ELR (cell line): ENCODE data around the gene FNDC4.
"Not testable (repeated sequence)": the region's sequence is repeated elsewhere in the genome, so short reads cannot be mapped to it uniquely, and the experiment has no call there.

Source experiments
- DNase-seq: peaks from one replicate; pipeline ENCODE4 v3.0.0-alpha.2; 2015; ENCODE audit warnings: low read depth

FNDC4 gene, protein sequence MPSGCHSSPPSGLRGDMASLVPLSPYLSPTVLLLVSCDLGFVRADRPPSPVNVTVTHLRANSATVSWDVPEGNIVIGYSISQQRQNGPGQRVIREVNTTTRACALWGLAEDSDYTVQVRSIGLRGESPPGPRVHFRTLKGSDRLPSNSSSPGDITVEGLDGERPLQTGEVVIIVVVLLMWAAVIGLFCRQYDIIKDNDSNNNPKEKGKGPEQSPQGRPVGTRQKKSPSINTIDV

DNA sequence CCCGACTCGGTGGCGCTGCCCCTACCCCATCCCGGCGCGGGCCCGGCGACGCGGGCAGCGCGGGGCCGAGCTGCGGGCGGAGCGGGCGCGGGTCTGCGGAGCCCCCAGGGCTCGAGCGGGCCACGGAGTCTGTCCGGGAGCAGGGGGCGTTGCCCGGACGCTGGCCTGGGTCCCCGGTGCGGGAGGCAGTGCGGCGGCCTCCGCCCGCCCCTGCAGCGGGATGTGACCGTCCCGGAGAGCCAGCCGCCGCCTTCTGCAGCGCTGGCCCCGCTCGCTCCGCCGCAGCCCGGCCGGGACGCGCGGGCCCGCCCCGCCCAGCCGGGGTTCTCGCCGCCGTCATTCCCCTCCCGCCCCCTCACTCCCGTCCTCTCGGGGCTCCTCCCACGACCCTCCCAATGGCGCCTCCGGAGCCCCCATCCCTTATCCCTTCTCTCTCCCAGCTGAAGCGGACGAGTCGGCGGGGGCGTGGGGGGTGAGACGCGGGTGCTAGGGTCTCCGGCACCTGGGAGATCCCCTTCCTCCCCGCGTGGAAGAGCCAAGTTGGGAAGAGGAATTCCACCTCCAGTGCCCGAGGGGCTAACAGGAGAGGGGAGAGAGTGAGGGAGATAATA, at the start of gene FNDC4:
Gene FNDC4, minus strand, starts transcription at position 257 of the 611 bp plus-strand sequence. CDS start 521 bp downstream, outside the sequence.
- peak; percentile 40 for DNase-seq

DNA sequence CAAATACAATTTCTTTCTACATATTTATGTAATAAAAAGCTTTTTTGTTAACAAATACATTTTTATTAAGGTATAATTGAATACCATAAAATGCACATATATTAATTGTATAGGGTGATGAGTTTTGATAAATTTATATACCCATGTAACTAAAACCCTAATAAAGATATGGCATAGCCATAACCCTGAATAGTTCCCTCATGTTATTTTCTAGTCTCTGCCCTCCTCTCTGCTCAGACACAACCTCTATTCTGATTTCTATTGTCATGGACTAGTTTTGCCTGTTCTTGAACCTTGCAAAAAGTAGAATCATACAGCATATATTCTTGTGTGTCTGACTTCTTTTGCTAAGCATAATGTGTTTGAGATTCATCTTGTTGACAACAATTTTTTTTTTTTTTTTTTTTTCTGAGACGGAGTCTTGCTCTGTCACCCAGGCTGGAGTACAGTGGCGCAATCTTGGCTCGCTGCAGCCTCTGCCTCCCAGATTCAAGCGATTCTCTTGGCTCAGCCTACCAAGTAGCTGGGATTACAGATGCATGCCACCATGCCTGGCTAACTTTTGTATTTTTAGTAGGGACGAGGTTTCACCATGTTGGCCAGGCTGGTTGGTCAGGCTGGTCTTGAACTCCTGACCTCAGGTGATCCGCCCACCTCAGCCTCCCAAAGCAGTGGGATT, 49.3 kb upstream of the FNDC4 start:
- no peak for DNase-seq

DNA sequence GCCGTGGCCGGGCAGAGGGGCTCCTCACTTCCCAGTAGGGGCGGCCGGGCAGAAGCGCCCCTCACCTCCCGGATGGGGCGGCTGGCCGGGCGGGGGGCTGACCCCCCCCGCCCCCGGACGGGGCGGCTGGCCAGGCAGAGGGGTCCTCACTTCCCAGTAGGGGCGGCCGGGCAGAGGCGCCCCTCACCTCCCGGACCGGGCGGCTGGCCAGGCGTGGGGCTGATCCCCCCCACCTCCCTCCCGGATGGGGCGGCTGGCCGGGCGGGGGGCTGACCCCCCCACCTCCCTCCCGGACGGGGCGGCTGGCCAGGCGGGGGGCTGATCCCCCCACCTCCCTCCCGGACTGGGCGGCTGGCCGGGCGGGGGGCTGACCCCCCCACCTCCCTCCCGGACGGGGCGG, 44.6 kb upstream of the FNDC4 start:
- not testable (repeated sequence) for DNase-seq

DNA sequence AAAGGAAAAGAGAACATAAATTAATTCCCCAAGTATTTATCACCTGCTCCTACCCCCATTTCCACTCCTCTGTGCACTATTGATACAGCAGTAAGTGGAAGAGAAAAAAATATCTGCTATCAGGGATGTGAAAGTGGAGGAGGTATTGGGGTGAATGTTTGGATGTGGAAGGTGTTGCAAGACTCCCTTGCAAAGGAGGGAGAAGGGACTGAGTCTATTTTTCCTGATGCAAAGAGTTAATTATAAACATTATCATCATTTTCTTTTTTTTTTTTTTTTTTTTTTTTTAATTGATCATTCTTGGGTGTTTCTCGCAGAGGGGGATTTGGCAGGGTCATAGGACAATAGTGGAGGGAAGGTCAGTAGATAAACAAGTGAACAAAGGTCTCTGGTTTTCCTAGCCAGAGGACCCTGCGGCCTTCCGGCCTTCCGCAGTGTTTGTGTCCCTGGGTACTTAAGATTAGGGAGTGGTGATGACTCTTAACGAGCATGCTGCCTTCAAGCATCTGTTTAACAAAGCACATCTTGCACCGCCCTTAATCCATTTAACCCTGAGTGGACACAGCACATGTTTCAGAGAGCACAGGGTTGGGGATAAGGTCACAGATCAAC, 43.9 kb upstream of the FNDC4 start:
- DNase-seq = not testable (repeated sequence)

DNA sequence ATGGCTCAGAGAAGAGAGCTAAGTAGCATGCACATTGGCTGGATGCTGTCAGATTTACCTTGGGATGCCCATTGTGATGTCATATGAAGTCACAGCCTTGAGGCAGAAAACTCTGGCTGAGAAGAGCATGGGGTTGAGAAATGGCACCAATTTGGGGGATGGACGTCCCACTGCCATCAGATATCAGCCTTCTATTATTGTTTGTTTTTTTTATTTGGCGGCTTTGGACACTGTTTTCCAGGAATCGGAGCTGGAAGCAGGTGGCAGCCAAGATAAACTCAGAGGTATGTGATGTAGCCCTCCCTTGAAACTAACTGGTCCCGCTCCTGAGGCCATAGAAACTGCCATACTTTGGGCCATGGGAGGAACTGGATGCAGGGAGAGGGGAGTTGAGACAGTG, 42.3 kb upstream of the FNDC4 start:
- DNase-seq = no peak

DNA sequence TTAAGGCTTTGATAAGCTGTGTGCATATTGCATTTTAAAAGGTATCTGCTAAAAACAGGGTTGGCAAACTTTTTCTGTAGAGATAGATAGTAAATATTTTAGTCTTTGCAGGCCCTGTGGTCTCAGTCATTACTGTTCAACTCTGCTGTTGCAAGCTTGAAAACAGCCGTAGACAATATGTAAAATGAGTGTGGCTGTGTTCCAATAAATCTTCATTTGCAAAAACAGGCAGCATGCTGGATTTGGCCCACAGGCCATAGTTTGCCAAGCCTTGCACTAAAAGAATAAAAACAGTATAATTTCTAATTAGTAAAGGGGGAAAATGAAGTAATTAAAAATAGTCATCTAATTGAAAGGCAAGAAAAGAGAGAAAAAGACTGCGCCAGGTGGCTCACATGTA, 37.0 kb upstream of the FNDC4 start:
- no peak for DNase-seq

DNA sequence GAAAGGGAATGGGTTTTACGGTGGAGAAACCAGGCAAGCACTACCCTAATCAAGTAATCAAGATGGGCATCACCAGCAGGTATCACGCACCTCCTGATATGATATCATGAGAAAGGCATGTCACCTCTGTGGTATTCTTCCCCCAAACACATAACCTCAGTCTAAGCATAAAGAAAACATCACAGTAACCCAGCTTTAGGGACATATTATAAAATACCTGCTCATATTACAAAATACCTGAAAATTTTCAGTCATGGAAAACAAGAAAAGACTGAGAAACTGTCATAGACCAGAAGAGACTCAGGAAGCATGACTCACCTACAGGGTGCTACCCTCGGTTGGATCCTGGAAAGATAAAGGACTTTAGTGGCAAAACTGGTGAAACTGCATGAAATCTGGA, 32.2 kb upstream of the FNDC4 start:
- peak; percentile 51 for DNase-seq

DNA sequence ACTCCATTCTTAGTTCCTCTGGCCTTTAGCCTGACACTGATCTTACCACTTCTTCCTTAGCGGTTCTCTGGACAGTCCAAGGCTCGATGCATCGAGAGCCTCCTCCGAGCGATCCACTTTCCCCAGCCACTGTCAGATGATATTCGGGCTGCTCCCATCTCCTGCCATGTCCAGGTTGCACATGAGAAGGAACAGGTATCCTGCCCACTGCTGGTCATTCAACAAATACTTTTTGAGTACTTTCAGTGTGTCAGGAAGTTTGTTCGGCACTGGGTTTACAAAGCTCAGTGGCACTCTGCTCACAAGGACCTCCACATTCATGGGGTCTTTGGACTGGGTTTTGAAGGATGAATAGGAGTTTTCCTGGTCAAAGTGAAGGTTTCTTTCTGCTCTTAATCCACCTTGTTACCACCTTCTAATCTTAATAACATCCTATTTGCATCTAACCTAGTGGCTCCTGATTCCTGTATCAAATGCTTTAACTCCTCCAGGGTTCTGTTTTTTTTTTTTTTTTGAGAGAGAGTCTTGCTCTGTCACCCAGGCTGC, 27.5 kb upstream of the FNDC4 start:
- no peak for DNase-seq

DNA sequence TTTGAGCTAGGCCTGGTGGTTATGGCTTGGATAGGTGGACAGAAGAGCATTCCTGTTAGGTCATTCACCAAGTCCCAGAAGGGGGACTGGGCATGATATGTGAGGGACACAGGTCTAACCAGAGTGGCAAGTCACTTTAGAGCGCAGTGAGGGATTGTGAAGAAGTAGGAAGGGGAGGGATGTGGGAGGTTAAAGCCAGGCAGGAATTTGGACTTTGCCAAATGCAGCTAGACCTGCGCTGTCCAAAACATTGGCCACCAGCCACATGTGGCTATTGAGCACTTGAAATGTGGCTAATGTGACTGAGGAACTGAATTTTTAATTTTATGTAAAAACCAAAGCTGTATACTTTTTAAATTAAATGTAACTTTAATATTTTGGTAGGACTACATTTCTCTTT, 25.3 kb upstream of the FNDC4 start:
- DNase-seq = no peak

DNA sequence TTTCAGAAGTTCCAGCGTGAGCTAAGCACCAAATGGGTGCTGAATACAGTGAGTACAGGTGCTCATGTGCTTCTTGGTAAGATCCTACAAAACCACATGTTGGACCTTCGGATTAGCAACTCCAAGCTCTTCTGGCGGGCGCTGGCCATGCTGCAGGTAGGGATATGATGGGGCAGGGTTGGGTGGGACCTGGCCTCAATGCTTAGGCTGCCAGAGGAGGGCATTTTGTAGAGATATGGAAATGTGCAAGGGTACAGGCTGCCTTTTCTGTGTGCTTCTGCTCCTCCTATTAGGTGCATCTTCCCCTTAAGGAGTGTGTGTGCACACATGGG, 23.7 kb upstream of the FNDC4 start:
- DNase-seq = no peak

DNA sequence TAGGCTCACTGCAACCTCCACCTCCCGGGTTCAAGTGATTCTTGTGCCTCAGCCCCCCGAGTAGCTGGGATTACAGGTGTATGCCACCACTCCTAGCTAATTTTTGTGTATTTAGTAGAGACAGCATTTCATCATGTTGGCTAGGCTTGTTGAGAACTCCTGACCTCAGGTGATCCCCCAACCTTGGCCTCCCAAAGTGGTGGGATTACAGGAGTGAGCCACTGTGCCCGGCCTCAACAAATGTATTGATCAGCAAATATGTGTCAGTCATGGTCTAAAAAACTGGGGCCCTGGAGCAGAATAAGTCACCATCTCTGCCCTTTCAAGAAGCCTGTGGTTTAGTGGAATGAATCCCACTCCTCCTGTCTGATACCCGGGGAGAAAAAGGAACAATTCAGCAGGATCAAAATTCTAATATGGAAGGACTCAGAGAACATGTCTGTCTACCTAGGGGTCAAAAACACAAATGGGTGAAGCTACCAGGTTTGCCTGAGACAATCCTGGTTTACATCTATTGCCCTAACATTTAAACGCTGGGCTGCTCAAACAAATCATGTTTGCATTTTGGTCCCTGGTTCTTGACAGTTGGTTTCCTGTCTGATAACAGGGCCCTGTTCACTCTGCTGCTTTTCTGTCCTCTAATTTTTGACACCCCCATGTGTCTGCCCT, 23.2 kb upstream of the FNDC4 start:
- DNase-seq = no peak

DNA sequence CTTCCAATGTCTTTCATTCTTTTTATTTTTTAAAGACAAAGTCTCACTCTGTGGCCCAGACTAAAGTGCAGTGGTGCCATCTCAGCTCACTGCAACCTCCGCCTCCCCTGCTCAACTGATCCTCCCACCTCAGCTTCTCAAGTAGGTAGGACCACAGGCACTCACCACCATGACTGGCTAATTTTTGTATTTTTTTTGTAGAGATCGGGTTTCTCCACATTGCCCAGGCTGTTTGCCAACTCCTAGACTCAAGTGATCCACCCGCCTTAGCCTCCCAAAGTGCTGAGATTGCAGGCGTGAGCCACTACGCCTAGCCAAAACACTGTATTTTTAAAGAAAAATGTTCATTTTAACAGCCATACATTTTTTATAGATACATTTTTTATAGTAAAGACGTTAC, 14.3 kb upstream of the FNDC4 start:
- no peak for DNase-seq

DNA sequence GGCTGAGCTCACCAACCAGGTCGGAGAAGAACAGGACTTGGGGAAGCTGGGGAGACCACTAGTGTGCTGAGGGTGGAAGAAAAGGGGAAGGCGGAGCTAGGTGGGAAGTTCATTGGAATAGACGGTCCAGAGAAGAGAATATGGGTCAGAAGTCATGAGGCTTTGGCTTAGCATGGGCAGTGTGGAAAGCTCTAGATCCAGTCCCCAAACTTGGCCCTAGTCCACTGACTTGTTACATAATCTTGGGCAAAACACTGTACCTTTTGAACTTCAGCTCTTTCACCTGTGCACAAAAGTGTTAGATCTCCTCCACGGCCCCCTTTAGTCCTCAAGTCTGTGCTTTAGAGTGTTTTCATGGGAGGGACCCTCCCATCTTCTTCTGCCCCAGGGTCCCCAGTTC, 12.3 kb upstream of the FNDC4 start:
- no peak for DNase-seq

DNA sequence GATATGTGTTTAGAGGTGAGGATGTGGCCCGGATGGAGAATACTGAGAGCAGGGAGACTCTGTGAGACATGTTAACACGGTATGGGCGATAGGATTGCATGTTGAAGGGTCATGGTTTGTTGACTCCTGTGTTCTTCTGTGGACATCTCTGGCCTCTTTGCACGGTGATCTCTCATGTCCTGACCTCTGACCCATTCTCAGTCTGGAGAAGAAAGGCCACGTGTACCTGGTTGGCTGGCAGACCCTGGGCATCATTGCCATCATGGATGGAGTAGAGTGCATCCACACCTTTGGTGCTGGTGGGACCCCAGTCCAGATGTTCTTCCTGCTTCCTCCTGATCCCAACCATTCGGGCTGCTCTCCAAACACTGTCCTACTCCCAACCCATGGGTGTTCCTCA, 11.6 kb upstream of the FNDC4 start:
- no peak for DNase-seq

DNA sequence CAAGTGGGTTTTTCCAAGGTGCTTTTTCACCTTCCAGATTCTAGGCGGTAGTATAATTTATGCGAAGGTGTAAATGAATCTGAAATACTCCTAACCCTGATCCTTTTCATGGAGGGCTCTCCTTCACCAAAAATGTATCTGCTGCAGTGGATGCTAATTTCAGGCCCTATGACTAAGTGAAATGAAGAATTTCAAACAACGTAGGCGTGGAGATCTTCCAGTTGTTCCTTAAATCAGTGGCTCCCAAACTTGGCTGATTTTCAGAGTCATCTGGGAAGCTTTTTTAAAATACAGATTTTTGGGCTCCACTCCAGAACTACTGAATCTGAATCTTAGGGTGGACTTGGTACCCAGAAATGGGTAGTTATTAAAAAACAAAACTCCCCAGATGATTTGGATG, 7.1 kb upstream of the FNDC4 start:
- no peak for DNase-seq

DNA sequence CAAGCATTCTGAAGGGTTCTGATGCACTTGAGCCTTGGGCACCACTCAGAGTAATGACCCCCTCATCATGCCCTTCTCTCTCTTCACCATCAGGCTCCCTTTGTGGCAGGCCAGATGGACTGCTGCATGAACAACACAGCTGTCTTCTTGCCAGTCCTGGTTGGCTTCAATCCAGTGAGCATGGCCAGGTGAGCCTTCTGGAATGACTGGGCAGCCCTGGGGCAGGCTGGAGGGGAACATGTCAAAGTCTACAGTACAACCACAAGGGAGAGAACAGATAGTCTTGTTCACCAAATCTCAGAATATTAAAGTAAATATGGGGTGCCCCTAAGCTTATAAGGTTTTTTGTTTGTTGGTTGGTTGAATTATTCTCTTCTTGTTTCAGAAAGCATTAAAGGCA, 6.0 kb upstream of the FNDC4 start:
- no peak for DNase-seq

DNA sequence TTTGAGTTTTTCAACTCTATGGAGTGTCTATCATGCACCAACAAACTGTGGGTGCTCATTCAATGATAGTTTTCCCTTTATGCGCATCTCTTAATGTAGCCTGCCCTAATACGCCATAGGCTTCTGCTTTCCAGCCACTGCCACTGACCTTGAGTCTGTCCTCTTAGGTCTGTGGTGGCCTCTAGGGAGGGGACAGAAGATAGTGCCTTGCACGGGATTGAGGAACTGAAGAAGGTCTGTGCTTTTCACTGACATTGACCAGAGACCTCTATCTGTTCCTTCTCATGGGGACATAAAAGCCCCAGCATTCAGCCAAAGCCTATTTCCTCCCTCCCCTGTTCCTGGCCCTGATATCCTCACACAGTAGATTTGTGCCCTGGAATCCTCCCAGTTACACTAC, 4.0 kb upstream of the FNDC4 start:
- DNase-seq = no peak

DNA sequence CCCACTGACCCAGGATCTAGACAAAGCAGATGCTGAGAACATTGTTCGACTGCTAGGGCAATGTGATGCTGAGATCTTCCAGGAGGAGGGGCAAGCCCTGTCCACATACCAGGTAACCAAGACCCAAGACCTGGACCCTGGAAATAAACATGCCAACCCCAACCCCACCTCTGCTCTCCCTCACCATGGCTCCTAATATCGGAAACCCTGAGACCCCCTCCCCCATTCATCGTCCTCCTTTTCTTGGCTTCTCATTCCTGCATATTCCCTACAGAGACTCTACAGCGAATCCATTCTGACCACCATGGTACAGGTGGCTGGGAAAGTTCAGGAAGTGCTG, 2.3 kb upstream of the FNDC4 start:
- no peak for DNase-seq

DNA sequence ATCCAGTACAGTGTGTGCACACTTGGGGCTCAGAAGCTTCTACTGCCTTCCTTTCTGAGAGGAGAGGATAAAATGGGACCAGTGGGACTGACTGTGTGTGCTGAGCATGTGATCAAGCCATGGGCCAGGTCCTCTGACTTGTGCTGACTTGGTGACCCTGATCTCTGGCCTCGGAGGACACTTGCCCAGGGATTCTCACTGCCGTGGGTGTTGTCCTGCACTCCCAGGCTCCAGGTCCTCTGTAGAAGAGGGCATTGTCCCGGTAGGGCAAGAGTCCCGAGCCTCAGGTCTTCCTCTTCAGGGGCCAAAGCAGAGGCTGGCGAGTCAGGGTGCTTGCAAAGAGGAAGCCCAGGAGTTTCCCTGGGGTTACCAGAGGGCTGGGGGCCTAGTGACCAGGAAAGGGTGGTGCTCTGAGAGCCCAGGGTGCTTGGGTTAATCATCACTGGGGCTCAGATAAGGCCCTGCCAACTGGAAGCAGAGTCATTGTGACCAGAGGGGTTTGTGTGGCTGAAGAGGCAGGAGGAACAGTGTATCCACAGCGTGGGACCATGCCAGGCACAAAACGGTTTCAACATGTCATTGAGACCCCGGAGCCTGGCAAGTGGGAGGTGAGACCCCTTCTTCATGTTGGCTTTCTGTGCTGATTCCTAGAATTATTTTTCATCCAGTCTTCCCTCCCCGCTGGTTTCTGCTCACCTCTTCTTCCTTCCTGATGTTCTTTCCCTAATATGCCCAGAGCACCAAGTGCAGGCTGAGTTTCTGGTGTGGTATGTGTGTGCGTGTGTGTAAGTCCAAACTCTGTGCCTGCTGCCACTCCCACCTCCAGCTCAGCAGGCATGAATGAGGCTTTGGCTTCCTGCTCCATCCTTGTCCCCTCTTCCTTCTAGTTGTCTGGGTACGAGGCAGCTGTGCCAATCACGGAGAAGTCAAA, 1.6 kb upstream of the FNDC4 start, which contains the start of gene GCKR:
Gene GCKR, plus strand, starts transcription at position 483 of the 931 bp plus-strand sequence. Its CDS starts 66 bp downstream, at position 549.
- peak; percentile 19 for DNase-seq

DNA sequence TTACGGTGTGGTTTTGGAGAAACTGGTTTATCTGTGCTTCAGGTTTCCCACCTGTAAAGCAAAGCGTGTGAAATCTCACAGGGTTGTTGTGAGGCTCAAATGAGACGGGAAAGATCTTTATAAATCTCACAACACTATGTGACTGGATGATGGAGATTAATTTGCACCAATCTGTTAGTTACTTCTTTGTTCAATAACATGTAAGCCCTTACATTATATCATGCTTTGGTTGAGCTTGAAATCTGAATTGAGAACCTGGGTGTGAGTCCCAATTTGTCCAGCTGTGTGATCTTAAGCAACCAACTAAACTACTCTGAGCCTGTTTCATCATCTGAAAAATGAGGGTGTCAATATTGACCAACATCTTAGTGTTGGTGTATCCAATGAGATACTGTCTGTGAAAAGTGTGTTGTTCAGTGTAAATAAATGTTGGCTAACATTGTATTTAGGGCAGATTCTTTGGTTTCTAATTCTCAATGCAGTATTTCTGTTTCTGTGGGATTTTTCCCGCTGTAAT, 898 bp upstream of the FNDC4 start:
- DNase-seq = no peak
